ENCODE results near the gene TNP2. TPM values are rescaled to one million over a fixed set of nuclear protein-coding genes. Genes with fewer than 3 reads are reported as not detected.
A peak's percentile ranks its signal among the peaks of the same experiment; 100 is the strongest.

The TNP2 gene
- total RNA-seq, 1 donor from 2014 or later: not detected

DNA sequence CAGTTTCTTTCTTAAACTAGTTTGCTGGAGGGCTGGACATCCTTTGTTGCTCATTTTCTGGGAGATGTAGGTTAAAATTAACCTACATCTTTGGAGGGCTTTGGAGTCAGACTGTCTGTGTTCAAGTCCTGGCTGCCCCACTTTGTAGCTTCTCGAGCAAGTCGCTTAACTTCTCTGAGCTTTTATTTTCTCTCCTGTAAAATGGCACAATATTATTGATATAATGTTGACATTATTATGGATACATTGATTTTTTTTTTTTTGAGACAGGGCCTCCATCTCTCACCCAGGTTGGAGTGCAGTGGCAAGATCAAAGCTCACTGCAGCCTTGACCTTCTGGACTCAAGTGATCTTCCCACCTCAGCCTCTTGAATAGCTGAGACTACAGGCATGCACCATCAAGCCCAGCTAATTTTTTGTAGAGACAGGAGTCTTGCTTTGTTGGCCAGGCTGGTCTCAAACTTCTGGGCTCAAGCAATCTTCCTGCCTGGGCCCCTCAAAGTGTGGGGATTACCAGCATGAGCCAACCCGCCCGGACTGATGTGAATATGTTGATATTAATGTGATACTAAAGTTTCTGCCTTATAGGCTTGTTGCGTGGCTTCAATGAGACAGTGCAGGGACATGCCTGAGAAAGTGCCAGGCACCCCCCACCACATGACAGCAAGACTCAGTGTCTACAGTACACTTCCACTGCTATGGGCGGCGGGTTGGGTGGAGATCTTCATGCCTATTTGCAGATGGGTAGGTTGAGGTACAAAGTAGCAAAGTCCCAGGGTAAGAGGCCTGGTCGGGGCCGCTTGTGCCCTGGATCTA is 44.6 kb upstream of the TNP2 start:
- DNase-seq (no peak), ATAC-seq (no peak)
- Histone ChIP-seq H3K27ac (no peak overlapping the region), H3K27me3 (no peaks in the 10 kb centered on the region), H3K4me1 (peaks cover 19% of the 10 kb centered on the region), H3K9me3 (no peaks in the 10 kb centered on the region), H3K36me3 (no peaks in the 10 kb centered on the region), H3K4me3 (no peak overlapping the region)
- intact Hi-C loops (cut with DNase I): no loop called here
- TF ChIP-seq, protein P1, sequence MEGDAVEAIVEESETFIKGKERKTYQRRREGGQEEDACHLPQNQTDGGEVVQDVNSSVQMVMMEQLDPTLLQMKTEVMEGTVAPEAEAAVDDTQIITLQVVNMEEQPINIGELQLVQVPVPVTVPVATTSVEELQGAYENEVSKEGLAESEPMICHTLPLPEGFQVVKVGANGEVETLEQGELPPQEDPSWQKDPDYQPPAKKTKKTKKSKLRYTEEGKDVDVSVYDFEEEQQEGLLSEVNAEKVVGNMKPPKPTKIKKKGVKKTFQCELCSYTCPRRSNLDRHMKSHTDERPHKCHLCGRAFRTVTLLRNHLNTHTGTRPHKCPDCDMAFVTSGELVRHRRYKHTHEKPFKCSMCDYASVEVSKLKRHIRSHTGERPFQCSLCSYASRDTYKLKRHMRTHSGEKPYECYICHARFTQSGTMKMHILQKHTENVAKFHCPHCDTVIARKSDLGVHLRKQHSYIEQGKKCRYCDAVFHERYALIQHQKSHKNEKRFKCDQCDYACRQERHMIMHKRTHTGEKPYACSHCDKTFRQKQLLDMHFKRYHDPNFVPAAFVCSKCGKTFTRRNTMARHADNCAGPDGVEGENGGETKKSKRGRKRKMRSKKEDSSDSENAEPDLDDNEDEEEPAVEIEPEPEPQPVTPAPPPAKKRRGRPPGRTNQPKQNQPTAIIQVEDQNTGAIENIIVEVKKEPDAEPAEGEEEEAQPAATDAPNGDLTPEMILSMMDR (IDR thresholded peaks at IDR 0.05): no peak

- TF ChIP-seq, protein P1 (IDR thresholded peaks at IDR 0.05): no peak
- DNase-seq (no peak), ATAC-seq (peak; percentile 68)
- intact Hi-C loops (cut with DNase I): no loop called here
- Histone ChIP-seq H3K4me1 (peaks cover 26% of the 10 kb centered on the region), H3K36me3 (no peaks in the 10 kb centered on the region), H3K27me3 (no peaks in the 10 kb centered on the region), H3K4me3 (no peak overlapping the region), H3K27ac (no peak overlapping the region), H3K9me3 (no peaks in the 10 kb centered on the region)
Measured at GRCh38 chr16:11312718-11313492, 43.8 kb upstream of the TNP2 start.

- H3K4me1 ChIP-seq: peaks cover 30% of the 10 kb centered on the region
Measured at GRCh38 chr16:11310997-11311561, 42.0 kb upstream of the TNP2 start.

DNA sequence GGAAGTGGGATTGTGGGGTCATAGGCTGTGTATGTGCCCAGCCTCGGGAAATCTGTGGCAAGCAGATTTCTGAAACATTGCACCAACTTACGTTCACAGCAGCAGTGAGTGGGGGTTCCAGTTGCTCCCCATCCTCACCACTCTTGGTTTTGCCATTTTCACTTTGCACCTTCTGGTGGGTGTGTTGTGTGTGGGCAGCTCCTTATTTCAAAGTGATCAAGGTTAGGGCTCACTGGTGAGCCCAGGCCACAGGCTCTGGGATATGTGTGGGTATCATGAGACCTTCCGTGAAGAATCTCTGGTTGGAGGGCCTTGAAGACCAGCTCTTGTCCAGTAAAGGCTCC is 41.5 kb upstream of the TNP2 start:
- ATAC-seq: no peak
- Histone ChIP-seq H3K27me3 (no peaks in the 10 kb centered on the region), H3K9me3 (no peaks in the 10 kb centered on the region), H3K36me3 (no peaks in the 10 kb centered on the region), H3K4me3 (no peak overlapping the region), H3K4me1 (peaks cover 30% of the 10 kb centered on the region), H3K27ac (no peak overlapping the region)
- TF ChIP-seq, protein P1 (IDR thresholded peaks at IDR 0.05): no peak
- DNase-seq: no peak
- intact Hi-C loops (cut with DNase I): no loop called here

More at GRCh38 chr16:11310997-11311561, 42.0 kb upstream of the TNP2 start:
- no peaks in the 10 kb centered on the region for H3K27me3 ChIP-seq
- H3K9me3 ChIP-seq: no peaks in the 10 kb centered on the region
- no peak overlapping the region for H3K4me3 ChIP-seq
- H3K36me3 ChIP-seq: no peaks in the 10 kb centered on the region
- no peak overlapping the region for H3K27ac ChIP-seq
- DNase-seq (no peak), ATAC-seq (no peak)
- intact Hi-C loops (cut with DNase I): no loop called here
- TF ChIP-seq, protein P1 (IDR thresholded peaks at IDR 0.05): no peak

- ATAC-seq: no peak
- Histone ChIP-seq H3K36me3 (no peaks in the 10 kb centered on the region), H3K27ac (no peak overlapping the region), H3K4me1 (peaks cover 30% of the 10 kb centered on the region), H3K27me3 (no peaks in the 10 kb centered on the region), H3K4me3 (no peak overlapping the region), H3K9me3 (no peaks in the 10 kb centered on the region)
- intact Hi-C loops (cut with DNase I): no loop called here
- no peak for DNase-seq
- TF ChIP-seq, protein P1 (IDR thresholded peaks at IDR 0.05): no peak
Measured at GRCh38 chr16:11309895-11310633, 40.9 kb upstream of the TNP2 start.

Measured in upper lobe of right lung (tissue), 1 donor.